GM19455 (cell line): ENCODE results near the gene KRTAP4-2.
"Not testable (repeated sequence)": the region's sequence is repeated elsewhere in the genome, so short reads cannot be mapped to it uniquely, and the experiment has no call there.

Source experiments
- ATAC-seq: cut with Tn5 transposase; IDR thresholded peaks from one replicate; pipeline ENCODE4 v1.9.1; 2021; ENCODE audit not compliant: unreplicated experiment

Gene KRTAP4-2

GRCh38 chr17:41177727-41178271 is at the start of gene KRTAP4-2:
TSS of gene KRTAP4-2 (minus strand) at chr17:41178221. CDS start at chr17:41178164, 57 bp downstream.
- ATAC-seq, result no peak

DNA sequence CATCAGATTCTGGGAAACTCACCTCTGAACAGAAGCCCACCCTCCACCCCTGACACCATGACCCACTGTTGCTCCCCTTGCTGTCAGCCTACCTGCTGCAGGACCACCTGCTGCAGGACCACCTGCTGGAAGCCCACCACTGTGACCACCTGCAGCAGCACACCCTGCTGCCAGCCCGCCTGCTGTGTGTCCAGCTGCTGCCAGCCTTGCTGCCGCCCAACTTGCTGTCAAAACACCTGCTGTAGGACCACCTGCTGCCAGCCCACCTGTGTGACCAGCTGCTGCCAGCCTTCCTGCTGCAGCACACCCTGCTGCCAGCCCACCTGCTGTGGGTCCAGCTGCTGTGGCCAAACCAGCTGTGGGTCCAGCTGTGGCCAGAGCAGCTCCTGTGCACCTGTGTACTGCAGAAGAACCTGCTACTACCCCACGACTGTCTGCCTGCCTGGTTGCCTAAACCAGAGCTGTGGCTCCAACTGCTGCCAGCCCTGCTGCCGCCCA is 48.6 kb upstream of the KRTAP4-2 start, which contains the start of gene KRTAP9-2:
Gene KRTAP9-2 (plus strand): TSS at position 51 of the 498 bp plus-strand sequence. CDS start 7 bp downstream, at position 58.
- ATAC-seq, result not testable (repeated sequence)

DNA sequence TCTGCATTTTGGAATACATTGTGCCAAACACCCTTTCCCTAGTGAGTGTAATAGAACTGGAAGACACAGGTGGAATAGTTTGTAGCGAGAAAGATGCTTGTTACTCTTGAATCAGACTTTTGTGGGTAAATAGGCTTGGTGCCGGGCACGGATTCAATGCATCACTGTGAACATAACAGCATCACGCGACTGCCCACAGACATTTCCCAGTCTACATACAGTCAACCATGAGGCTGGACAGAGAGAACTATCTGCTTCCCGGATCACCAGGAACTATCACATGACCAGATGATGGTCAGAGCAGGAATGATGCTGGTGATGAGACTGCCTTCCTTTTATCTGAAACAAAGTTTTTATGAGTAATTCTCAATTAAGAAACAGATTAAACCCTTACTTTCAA is 48.0 kb upstream of the KRTAP4-2 start:
- ATAC-seq, result no peak

- ATAC-seq, result no peak
Measured at GRCh38 chr17:41223821-41224220, 45.8 kb upstream of the KRTAP4-2 start.

- no peak for ATAC-seq
Measured at GRCh38 chr17:41215681-41216080, 37.7 kb upstream of the KRTAP4-2 start.

DNA sequence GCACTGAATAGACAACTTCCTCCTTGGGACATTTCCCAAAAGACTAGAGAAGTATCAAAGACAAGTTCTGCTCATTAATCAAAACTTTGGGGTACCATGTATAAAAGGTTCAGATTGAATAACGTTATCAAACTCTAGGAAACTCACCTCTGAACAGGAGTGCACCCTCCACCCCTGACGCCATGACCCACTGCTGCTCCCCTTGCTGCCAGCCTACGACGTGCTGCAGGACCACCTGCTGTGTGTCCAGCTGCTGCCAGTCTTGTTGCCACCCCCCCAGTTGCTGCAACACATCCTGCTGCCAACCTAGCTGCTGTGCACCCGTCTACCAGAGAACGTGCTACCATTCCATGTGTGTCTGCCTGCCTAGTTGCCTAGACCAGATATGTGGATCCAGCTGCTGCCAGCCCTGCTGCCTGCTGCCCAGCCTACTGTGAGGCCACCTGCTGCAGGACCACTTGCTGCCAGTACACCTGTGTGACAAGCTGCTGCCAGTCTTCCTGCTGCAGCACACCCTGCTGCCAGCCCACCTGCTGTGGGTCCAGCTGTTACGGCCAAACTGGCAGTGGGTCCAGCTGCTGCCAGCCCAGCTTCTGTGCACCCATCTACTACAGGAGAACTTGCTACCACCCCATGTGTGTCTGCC is 34.6 kb upstream of the KRTAP4-2 start:
- ATAC-seq, result no peak

- ATAC-seq, result no peak
Measured at GRCh38 chr17:41211845-41212466, 33.9 kb upstream of the KRTAP4-2 start.

DNA sequence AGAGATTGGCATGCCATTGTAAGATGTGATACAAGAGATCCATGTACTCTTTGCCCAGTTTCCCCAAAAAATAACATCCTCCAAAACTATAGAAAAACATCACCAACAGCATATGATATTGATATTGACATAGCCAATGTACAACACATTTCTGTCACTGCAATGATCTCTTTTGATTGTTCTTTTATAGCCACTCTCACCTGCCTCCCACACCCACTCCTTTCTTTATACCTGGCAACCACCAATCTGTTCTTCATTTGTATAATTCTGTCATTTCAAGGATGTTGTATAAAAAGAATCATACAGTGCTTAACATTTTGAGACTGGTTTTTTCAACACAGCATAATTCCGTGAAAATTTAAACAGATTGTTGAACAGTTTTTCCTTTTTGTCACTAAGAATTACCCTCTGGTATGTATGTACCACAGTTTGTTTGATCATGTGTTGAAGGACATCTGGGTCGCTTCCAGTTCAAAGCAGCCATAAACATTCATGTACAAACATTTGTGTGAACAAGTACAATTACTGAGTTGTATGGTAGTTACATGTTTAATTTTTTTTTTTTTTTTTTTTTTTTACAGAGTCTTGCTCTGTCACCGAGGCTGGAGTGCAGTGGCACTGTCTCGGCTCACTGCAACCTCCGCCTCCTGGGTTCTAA is 21.5 kb upstream of the KRTAP4-2 start:
- ATAC-seq, result no peak

- ATAC-seq, result no peak
Measured at GRCh38 chr17:41196068-41196467, 18.0 kb upstream of the KRTAP4-2 start.

- ATAC-seq, result no peak
Measured at GRCh38 chr17:41190328-41190727, 12.3 kb upstream of the KRTAP4-2 start.

- not testable (repeated sequence) for ATAC-seq
Measured at GRCh38 chr17:41189837-41190318, 11.9 kb upstream of the KRTAP4-2 start, which contains the start of gene KRTAP9-1. TSS of gene KRTAP9-1 (plus strand) at chr17:41189887. CDS start at chr17:41189887, 0 bp downstream.

GRCh38 chr17:41186872-41187271 is 8.9 kb upstream of the KRTAP4-2 start:
- no peak for ATAC-seq

GRCh38 chr17:41185001-41185400 is 7.0 kb upstream of the KRTAP4-2 start:
- no peak for ATAC-seq

DNA sequence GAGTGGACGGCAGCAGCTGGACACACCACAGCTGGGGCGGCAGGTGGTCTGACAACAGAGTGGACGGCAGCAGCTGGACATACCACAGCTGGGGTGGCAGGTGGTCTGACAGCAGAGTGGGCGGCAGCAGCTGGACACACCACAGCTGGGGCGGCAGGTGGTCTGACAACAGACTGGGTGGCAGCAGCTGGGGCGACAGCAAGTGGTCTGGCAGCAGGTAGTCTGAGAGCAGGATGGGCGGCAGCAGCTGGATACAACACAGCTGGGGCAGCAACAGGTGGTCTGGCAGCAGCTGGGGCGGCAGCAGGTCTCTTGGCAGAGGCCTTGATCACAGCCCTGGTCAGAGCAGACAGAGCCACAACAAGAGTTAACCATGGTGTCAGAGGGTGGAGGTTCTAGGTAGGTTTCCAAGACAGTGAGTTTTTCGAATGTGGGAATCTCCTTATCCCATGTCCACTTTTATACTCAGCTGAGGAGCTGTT is 6.5 kb upstream of the KRTAP4-2 start, which contains the start of gene KRTAP4-1:
Gene KRTAP4-1 (minus strand): TSS at position 432 of the 482 bp plus-strand sequence. CDS start 57 bp downstream, at position 375.
- ATAC-seq, result no peak

- ATAC-seq, result no peak
Measured at GRCh38 chr17:41178843-41179616, 1.0 kb upstream of the KRTAP4-2 start.

DNA sequence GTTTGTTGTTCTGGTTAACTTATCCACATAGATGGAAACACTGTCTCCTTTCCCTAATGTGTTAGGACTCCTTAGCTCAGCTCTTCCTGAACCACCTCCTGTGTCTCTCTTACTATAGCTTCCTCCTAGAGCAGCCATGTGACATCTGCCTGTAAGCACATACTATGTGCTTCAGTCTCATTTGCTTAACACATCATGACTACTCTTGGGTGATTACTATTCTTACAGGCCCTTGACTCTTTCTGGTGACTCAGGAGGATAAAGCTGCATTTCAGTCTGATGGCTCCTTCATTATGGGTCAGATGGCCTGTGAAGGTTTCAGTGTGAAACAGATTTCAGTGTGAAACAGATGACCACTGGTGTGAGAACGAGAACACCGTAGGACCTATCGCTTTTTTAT is 320 bp upstream of the KRTAP4-2 start:
- no peak for ATAC-seq

- ATAC-seq, result no peak
Measured at GRCh38 chr17:41176744-41177387, 1.2 kb downstream of the KRTAP4-2 start.

- ATAC-seq, result no peak
Measured at GRCh38 chr17:41171886-41172285, 6.1 kb downstream of the KRTAP4-2 start.

DNA sequence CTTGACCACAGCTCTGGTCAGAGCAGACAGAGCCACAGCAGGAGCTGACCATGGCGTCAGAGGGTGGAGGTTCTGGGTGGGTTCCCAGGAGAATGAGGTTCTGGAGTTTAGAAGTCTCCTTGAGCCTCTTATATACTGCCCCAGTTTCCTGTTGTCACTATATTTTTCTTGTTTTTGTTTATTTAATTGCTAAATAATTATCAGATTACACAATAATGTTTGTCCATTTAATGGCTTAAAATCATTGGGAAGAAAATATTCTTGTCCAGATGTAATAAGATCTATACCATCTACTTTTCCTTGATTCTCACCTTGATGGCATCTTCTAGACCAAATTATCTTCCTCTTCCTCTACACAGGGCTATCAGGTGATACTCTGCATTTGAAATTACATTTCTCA is 9.9 kb downstream of the KRTAP4-2 start, which contains the start of gene KRTAP4-3:
Gene KRTAP4-3 (minus strand): TSS at position 101 of the 400 bp plus-strand sequence. CDS start 49 bp downstream, at position 52.
- no peak for ATAC-seq

DNA sequence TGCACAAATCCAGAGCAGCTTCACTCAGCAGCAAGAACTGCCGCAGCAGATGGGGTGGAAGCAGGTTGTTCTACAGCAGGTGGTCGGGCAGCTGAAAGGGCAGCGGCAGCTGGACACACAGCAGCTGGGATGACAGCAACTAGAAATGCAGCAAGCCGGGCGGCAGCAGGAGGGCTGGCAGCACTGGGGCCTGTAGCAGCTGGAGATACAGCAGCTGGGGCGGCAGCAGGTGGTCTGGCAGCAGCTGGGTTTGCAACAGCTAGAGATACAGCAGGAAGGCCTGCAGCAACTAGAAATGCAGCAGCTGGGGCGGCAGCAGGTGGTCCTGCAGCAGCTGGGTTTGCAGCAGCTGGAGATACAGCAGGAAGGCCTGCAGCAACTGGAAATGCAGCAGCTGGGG is 10.5 kb downstream of the KRTAP4-2 start:
- ATAC-seq, result no peak
